Sigmoid colon (tissue), 4 donors: ENCODE data around the gene RFWD3.

ENCODE experiments used
- CTCF ChIP-seq, 4 experiments: fragments of 450-650 bp in 3 of 4; fragments of 200-600 bp in 1 of 4; IDR thresholded peaks; one replicate each; pipeline ENCODE4 v1.5.1; 2016 to 2019; ENCODE audit warnings: antibody characterized with exemption in 4 of 4, mild to moderate bottlenecking in 3 of 4, moderate library complexity in 2 of 4
- EP300 ChIP-seq, 4 donors: sonication (generic); formaldehyde crosslinking; IDR thresholded peaks; one replicate each; pipeline ENCODE4 v1.6.1; 2017; ENCODE audit warnings: antibody characterized with exemption in 4 of 4

- TF ChIP-seq CTCF (IDR thresholded peaks at IDR 0.05) = no peak
- TF ChIP-seq EP300 (IDR thresholded peaks at IDR 0.05) = no peak
These were observed 13.3 kb upstream of the RFWD3 start for GRCh38 chr16:74679983-74680382.
